Neural cell (in vitro differentiated cells): ENCODE data around the gene TIAL1.

Source experiments
- EP300 ChIP-seq: fragments of 450-650 bp; conservative IDR thresholded peaks from 2 replicates; pipeline ENCODE4 v1.6.1; 2014; ENCODE audit warnings: antibody characterized with exemption, mild to moderate bottlenecking, moderate library complexity; ENCODE audit not compliant: poor library complexity, severe bottlenecking
- EZH2 ChIP-seq: fragments of 200-600, 300-800 bp; shearing (Covaris generic), sonication (generic); IDR thresholded peaks from 2 replicates; pipeline ENCODE4 v1.6.1; 2014; ENCODE audit warnings: antibody characterized with exemption, low read length, borderline replicate concordance, mild to moderate bottlenecking; ENCODE audit not compliant: insufficient read depth, poor library complexity, severe bottlenecking
- MXI1 ChIP-seq: fragments of 450-650 bp; conservative IDR thresholded peaks from 2 replicates; pipeline ENCODE4 v1.6.1; 2014; ENCODE audit warnings: antibody characterized with exemption, mild to moderate bottlenecking; ENCODE audit not compliant: poor library complexity, severe bottlenecking
- POLR2AphosphoS5 ChIP-seq: IDR thresholded peaks from 2 replicates; pipeline ENCODE4 v1.6.1; 2012
- RAD21 ChIP-seq: fragments of 450-650 bp; conservative IDR thresholded peaks from 2 replicates; pipeline ENCODE4 v1.6.1; 2014; ENCODE audit warnings: antibody characterized with exemption, mild to moderate bottlenecking, moderate library complexity
- TAF1 ChIP-seq: IDR thresholded peaks from 2 replicates; pipeline ENCODE4 v1.6.1; 2012; ENCODE audit warnings: low read depth
- TF ChIP-seq, protein P1 (sequence below): fragments of 450-650 bp; IDR thresholded peaks from 2 replicates; pipeline ENCODE4 v1.5.1; 2014; ENCODE audit warnings: antibody characterized with exemption, mild to moderate bottlenecking, moderate library complexity; ENCODE audit not compliant: poor library complexity, severe bottlenecking

DNA sequence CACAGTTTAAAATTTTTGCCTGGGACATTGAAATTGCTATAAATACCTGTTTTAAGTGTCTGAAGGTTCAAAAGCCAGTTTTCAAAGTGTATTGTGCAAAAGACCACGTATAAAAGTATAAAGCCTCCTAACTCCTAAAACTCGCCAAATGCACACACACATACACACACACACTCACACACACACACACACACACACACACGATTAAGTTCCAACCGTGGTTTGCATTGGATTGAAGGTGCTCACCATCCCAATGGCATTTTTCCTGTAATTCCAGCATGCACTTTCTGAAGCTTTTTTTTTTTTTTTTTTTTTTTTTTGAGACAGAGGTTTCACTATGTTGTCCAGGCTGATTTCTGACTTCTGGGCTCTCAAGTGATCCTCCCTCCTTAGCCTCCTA, 51.5 kb downstream of the TIAL1 start:
- TF ChIP-seq, protein P1, sequence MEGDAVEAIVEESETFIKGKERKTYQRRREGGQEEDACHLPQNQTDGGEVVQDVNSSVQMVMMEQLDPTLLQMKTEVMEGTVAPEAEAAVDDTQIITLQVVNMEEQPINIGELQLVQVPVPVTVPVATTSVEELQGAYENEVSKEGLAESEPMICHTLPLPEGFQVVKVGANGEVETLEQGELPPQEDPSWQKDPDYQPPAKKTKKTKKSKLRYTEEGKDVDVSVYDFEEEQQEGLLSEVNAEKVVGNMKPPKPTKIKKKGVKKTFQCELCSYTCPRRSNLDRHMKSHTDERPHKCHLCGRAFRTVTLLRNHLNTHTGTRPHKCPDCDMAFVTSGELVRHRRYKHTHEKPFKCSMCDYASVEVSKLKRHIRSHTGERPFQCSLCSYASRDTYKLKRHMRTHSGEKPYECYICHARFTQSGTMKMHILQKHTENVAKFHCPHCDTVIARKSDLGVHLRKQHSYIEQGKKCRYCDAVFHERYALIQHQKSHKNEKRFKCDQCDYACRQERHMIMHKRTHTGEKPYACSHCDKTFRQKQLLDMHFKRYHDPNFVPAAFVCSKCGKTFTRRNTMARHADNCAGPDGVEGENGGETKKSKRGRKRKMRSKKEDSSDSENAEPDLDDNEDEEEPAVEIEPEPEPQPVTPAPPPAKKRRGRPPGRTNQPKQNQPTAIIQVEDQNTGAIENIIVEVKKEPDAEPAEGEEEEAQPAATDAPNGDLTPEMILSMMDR: no peak
- TF ChIP-seq MXI1: no peak
- no peak for TF ChIP-seq POLR2AphosphoS5
- no peak for TF ChIP-seq EZH2
- TF ChIP-seq RAD21: no peak
- no peak for TF ChIP-seq EP300
- TF ChIP-seq TAF1: no peak
